KMS-11 (cell line): ENCODE results near the gene C2orf74.

Source experiments
- H2AFZ ChIP-seq: fragments of 200-600 bp; sonication (generic); 2 replicates; pipeline ENCODE4 v1.6.1; 2016; ENCODE audit warnings: antibody characterized with exemption, mixed run types, low read depth
- H3K27ac ChIP-seq: fragments of 200-600 bp; sonication (generic); 2 replicates; pipeline ENCODE4 v1.6.1; 2016; ENCODE audit warnings: mild to moderate bottlenecking, mixed run types
- H3K27me3 ChIP-seq: fragments of 200-600 bp; sonication (generic); 2 replicates; pipeline ENCODE4 v1.6.1; 2017; ENCODE audit warnings: mild to moderate bottlenecking, low read depth, mixed run types, moderate library complexity; ENCODE audit not compliant: insufficient read depth
- H3K36me3 ChIP-seq: fragments of 200-600 bp; sonication (generic); 2 replicates; pipeline ENCODE4 v1.6.1; 2017; ENCODE audit warnings: mild to moderate bottlenecking, mixed run types; ENCODE audit not compliant: insufficient read depth
- H3K4me1 ChIP-seq: fragments of 200-600 bp; sonication (generic); 2 replicates; pipeline ENCODE4 v1.6.1; 2016; ENCODE audit warnings: mild to moderate bottlenecking, low read depth, mixed run types; ENCODE audit not compliant: poor library complexity, severe bottlenecking
- H3K4me2 ChIP-seq: fragments of 200-600 bp; sonication (generic); 2 replicates; pipeline ENCODE4 v1.7.0; 2016; ENCODE audit warnings: mild to moderate bottlenecking, mixed run types
- H3K4me3 ChIP-seq: fragments of 200-600 bp; sonication (generic); IDR thresholded peaks from 2 replicates; pipeline ENCODE4 v1.6.1; 2017; ENCODE audit warnings: low read depth, low read length, mixed read lengths; ENCODE audit not compliant: insufficient read depth
- H3K79me2 ChIP-seq: fragments of 200-600 bp; sonication (generic); 2 replicates; pipeline ENCODE4 v1.6.1; 2016; ENCODE audit warnings: low read depth, mixed run types; ENCODE audit not compliant: insufficient read depth
- H3K9ac ChIP-seq: fragments of 200-600 bp; sonication (generic); 2 replicates; pipeline ENCODE4 v1.6.1; 2016; ENCODE audit warnings: mild to moderate bottlenecking, mixed run types
- H4K20me1 ChIP-seq: fragments of 200-600 bp; sonication (generic); 2 replicates; pipeline ENCODE4 v1.6.1; 2016; ENCODE audit warnings: mild to moderate bottlenecking, mixed run types; ENCODE audit not compliant: insufficient read depth
- TF ChIP-seq, protein P1 (sequence below): fragments of 200-600 bp; sonication (generic); conservative IDR thresholded peaks from 2 replicates; pipeline ENCODE4 v1.6.1; 2017; ENCODE audit warnings: low read depth, mild to moderate bottlenecking, antibody characterized with exemption, low read length, moderate library complexity, mixed read lengths

C2orf74 gene

GRCh38 chr2:61182059-61182383 lies 20.0 kb downstream of the C2orf74 start:
- Histone ChIP-seq H3K4me2 (no peak overlapping the region), H3K79me2 (peaks cover 14% of the 10 kb centered on the region; the same call in 1 of the 2 replicates), H3K9ac (no peak overlapping the region), H2AFZ (no peak overlapping the region), H3K4me3 (no peak overlapping the region), H3K27ac (no peak overlapping the region), H4K20me1 (no peaks in the 10 kb centered on the region), H3K27me3 (no peaks in the 10 kb centered on the region), H3K4me1 (peaks cover 14% of the 10 kb centered on the region), H3K36me3 (peaks cover 10% of the 10 kb centered on the region; the same call in 1 of the 2 replicates)
- TF ChIP-seq, protein P1, sequence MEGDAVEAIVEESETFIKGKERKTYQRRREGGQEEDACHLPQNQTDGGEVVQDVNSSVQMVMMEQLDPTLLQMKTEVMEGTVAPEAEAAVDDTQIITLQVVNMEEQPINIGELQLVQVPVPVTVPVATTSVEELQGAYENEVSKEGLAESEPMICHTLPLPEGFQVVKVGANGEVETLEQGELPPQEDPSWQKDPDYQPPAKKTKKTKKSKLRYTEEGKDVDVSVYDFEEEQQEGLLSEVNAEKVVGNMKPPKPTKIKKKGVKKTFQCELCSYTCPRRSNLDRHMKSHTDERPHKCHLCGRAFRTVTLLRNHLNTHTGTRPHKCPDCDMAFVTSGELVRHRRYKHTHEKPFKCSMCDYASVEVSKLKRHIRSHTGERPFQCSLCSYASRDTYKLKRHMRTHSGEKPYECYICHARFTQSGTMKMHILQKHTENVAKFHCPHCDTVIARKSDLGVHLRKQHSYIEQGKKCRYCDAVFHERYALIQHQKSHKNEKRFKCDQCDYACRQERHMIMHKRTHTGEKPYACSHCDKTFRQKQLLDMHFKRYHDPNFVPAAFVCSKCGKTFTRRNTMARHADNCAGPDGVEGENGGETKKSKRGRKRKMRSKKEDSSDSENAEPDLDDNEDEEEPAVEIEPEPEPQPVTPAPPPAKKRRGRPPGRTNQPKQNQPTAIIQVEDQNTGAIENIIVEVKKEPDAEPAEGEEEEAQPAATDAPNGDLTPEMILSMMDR: no peak

DNA sequence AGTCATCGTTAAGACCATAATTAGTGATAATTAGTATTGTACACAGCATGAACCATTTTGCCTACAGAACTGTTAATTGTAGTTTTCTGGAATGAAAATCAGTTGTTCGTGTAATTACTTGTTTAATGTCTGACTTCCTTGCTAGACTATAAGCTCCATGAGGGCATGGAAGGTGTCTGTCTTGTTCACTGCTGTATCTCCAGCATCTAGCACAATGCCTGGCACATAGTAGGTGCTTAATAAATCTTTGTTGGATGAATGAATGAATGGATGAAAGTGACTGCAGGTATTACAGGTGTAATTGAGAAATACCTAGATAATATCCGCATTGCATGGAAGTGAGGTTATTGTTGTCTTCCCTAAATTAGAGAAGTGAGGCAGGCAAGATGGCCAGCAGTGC lies 21.8 kb downstream of the C2orf74 start:
- Histone ChIP-seq H3K27me3 (no peaks in the 10 kb centered on the region), H3K79me2 (peaks cover 2% of the 10 kb centered on the region; the same call in 1 of the 2 replicates), H3K4me1 (peaks cover 3% of the 10 kb centered on the region), H3K27ac (no peak overlapping the region), H3K9ac (no peak overlapping the region), H3K4me3 (no peak overlapping the region), H3K36me3 (peaks cover 10% of the 10 kb centered on the region; the same call in 1 of the 2 replicates), H4K20me1 (no peaks in the 10 kb centered on the region), H3K4me2 (no peak overlapping the region), H2AFZ (no peak overlapping the region)
- TF ChIP-seq, protein P1: no peak

DNA sequence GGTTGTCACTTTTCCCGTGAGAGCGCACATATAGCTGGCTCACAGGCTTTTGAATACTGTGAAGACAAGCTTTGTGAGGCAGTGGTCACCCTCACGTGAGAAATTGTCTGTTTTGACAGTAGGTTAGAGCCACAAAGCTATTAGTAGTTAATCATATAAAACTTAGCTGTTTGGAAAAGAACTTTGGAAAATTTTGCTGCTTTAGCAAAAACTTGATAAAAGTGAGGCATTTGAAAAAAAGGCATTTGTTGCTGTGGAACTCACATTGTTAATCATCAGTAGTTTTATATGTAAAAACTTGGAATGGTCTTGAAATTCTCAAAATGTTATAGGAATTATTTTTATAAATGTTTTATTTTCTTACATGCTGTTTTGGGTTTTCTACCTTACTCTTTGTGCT lies 22.3 kb downstream of the C2orf74 start:
- H3K27me3 ChIP-seq: no peaks in the 10 kb centered on the region
- no peaks in the 10 kb centered on the region; the same call in 1 of the 2 replicates for H3K79me2 ChIP-seq
- H3K4me2 ChIP-seq: no peak overlapping the region
- peaks cover 10% of the 10 kb centered on the region; the same call in 1 of the 2 replicates for H3K36me3 ChIP-seq
- TF ChIP-seq, protein P1: no peak
- H3K4me1 ChIP-seq: no peaks in the 10 kb centered on the region
- no peak overlapping the region for H2AFZ ChIP-seq
- H4K20me1 ChIP-seq: no peaks in the 10 kb centered on the region
- H3K27ac ChIP-seq: no peak overlapping the region
- H3K9ac ChIP-seq: no peak overlapping the region
- no peak overlapping the region for H3K4me3 ChIP-seq

DNA sequence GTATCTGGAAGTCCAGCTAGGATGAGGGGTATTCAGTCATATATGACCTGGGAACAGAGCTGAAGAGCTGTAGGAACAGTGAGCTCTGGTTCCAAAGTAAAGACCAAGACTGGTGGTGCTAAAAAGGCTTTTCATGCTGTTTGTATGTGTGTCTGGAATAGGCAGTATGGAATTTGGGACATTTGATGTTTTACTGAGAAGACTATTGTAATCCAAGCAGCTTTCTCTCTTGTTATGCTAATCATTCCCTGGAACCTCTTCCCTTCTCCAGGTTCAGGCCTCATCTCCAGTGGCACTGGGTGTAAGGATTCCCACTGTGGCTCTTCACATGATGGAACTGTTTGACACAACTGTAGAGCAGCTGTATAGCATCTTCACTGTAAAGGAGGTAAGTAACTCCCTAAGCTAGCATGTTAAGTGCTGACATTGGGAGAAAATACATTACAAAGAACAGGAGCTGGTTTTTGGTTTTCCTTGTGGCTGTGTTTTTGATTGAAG lies 23.3 kb downstream of the C2orf74 start:
- Histone ChIP-seq H3K36me3 (peaks cover 10% of the 10 kb centered on the region; the same call in 1 of the 2 replicates), H3K4me3 (no peak overlapping the region), H3K27me3 (no peaks in the 10 kb centered on the region), H4K20me1 (no peaks in the 10 kb centered on the region), H3K9ac (no peak overlapping the region), H3K4me1 (no peaks in the 10 kb centered on the region), H3K79me2 (no peaks in the 10 kb centered on the region; the same call in 1 of the 2 replicates), H3K4me2 (no peak overlapping the region), H2AFZ (no peak overlapping the region), H3K27ac (no peak overlapping the region)
- TF ChIP-seq, protein P1: no peak
